22Rv1 (cell line): ENCODE data around the gene ZNF326.

ENCODE experiments used
- H3K27ac ChIP-seq: fragments of 450-650 bp; 2 replicates; pipeline ENCODE4 v1.5.1; 2017
- ZFX ChIP-seq: fragments of 450-650 bp; IDR thresholded peaks from 2 replicates; pipeline ENCODE4 v1.6.1; 2017; ENCODE audit warnings: antibody characterized with exemption, borderline replicate concordance
- TF ChIP-seq, protein P1 (sequence below): fragments of 450-650 bp; IDR thresholded peaks from 2 replicates; pipeline ENCODE4 v1.5.1; 2017; ENCODE audit warnings: mild to moderate bottlenecking

Gene ZNF326

DNA sequence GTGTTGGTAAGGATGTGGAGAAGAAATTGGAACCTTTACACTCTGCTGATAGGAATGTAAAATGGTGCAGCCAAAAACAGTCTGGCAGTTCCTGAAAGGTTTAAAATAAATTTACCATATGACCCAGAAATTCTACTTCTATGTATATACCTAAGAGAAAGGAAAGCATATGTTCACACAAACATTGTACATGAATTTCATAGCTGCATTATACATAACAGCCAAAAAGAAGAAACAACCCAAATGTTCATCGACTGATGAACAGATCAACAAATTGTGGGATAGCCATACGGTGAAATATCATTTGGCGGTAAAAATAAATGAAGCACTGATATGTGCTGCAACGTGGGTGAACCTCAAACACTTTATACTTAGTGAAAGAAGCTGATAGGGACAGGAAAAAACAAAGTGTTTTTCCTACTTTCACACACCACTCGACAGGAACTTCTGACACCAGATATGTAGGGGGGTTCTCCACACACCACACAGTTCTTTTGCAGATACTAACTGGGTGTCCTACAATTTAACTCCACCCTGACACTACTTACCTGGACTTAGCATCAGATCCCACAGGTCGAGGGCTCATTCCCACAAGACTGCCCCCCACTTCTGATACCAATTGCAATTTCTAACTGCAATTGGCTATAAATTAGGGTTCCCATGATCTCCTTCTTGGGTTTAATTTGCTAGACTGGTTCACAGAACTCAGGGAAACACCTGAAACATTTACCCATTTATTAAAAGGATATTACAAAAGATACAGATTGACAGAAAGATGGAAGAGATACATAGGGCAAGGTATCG lies 35.9 kb upstream of the ZNF326 start:
- no peak overlapping the region for H3K27ac ChIP-seq
- TF ChIP-seq ZFX = no peak
- TF ChIP-seq, protein P1, sequence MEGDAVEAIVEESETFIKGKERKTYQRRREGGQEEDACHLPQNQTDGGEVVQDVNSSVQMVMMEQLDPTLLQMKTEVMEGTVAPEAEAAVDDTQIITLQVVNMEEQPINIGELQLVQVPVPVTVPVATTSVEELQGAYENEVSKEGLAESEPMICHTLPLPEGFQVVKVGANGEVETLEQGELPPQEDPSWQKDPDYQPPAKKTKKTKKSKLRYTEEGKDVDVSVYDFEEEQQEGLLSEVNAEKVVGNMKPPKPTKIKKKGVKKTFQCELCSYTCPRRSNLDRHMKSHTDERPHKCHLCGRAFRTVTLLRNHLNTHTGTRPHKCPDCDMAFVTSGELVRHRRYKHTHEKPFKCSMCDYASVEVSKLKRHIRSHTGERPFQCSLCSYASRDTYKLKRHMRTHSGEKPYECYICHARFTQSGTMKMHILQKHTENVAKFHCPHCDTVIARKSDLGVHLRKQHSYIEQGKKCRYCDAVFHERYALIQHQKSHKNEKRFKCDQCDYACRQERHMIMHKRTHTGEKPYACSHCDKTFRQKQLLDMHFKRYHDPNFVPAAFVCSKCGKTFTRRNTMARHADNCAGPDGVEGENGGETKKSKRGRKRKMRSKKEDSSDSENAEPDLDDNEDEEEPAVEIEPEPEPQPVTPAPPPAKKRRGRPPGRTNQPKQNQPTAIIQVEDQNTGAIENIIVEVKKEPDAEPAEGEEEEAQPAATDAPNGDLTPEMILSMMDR = no peak

DNA sequence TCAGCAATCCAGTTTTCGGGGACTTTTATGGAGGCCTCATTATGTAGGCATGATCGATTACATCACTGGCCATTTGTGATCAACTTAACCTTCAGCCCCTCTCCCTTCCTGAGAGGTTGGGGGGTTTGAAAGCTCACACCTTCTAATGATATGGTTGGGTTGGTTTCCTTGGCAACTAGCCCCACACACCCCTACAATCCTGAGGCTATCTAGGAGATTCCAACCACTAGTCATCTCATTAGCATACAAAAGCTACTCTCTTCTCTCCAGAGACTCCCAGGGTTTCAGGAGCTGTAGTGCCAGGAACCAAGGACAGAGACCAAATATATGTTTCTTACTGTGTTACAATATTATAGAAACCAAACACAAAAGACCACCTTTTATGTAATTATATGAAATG lies 35.2 kb upstream of the ZNF326 start:
- no peak overlapping the region for H3K27ac ChIP-seq
- no peak for TF ChIP-seq ZFX
- TF ChIP-seq, protein P1 = no peak

DNA sequence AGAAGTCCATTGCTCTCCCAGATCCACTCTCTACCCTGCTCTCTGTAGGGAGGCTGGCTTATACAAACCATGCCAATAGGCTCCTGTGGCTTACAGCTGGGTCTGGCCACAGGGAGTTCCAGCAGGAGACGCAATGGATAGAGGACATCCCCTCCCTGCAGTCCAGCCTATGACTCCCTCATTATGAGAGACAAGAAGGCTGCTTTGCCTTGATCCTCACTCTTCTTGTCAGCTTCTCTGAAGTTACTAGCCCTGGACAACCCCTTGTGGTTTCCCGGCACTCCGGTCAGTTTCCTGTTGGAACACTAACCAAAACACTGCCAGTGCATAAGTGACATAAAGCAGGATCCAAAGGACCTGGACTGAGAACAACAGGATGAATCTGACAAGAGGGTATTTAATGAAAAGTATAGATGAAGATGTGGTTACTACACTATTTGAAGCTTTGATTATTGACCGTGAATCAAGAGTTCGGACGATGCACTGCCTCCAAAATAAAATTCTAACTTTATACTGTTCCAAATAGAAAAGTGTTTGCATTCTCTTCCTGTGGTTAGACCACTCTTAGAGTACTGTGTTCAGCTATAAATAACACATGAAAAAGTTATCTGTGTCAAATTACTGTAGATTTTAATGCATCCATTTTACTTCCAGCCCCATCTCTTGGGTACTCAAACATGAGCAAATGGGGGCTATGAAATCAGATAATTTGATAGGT lies 32.7 kb upstream of the ZNF326 start:
- TF ChIP-seq, protein P1 = no peak
- TF ChIP-seq ZFX = no peak
- H3K27ac ChIP-seq = no peak overlapping the region

DNA sequence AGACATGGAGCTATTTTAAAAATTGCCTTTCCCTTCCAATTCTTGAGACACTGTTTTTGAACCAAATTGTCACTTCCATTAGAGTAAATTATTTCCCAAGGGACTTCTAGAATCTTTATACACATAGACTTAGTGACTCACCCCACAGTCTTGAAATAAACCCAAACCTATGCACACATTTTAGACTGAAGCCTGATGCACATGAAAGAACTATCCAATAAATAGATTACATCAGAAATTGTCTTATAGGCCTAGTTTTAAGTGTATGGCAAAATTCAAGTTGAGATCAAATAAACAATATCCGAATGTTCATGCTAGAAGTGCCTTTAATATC lies 32.2 kb upstream of the ZNF326 start:
- TF ChIP-seq ZFX = no peak
- H3K27ac ChIP-seq = no peak overlapping the region

DNA sequence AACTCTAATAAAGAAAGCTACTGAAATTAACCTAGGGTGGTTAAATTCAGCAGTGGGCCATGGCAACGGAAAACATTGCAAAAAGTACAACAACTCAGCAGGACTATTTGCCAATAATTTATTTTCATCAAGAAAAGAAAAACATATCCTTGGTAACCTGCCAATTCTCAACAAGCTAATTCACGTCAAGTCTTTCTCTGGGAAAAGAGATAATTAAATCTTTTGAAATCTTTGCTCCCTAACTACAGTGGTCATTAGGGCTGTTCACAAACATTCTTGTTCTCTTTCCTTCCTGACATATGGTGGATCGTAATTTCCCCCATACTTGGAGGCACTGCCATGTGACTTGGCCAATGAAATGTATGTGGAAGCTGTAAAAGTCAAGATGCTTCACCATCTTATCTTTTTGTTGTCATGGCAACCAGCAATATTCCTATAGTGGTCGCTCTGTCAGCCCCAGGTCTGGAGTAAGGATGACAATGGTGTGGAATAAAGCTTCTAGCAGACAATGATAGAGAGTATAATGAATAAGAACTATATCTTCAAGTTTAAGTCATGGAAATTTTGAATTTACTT lies 29.6 kb upstream of the ZNF326 start:
- H3K27ac ChIP-seq = no peak overlapping the region
- TF ChIP-seq ZFX = no peak
- TF ChIP-seq, protein P1 = no peak

DNA sequence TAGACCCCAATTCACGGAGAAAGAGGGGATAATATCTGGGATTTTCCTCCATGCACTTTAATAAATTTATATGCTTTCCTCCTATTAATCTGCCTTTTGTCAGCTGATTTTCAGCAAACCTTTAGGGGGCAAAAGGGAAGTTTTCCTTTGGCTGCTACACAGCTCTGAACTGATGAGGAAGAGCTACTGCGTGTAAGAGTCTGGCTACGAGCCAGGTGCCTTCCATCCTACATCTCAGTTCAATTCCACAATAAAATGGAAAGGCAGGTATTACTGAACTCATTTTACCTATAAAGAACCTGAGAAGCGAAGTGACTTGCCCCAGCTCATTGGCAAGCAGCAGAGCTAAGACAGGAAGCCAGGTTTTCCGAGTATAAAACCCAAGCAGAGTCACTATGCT lies 28.3 kb upstream of the ZNF326 start:
- H3K27ac ChIP-seq = no peak overlapping the region

DNA sequence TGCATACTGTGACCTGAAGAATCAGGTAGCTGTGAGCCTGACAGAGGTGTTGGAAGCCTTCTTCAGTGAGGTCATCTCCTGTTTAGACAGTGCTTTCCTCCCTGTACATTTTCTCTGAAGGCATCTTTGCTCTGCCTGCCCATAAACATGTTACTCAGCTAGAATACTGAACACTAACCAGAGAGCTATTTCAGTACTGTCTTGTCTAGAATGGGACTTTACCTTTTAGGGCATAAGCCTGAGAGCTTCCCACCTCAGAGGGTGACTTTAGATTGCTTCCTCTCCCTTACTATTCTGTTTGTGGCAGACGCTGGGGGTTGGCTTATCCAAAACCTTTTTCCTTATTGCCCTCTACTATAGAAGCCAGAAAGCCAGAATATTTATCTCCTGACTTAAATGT lies 23.3 kb upstream of the ZNF326 start:
- no peak overlapping the region for H3K27ac ChIP-seq

More for the DNA sequence above, 28.3 kb upstream of the ZNF326 start:
- TF ChIP-seq, protein P1 = no peak
- TF ChIP-seq ZFX = no peak

More for the DNA sequence above, 23.3 kb upstream of the ZNF326 start:
- TF ChIP-seq, protein P1 = no peak
- TF ChIP-seq ZFX = no peak
